RCC 7860 (cell line): Measurements from ENCODE around the gene TFG.

Source experiments
- DNase-seq: peaks from one replicate; pipeline ENCODE4 v3.0.0-alpha.2; 2015; ENCODE audit warnings: low spot score
- FAIRE-seq: peaks from 2 replicates; lab custom pipeline; 2012; peaks lifted over from hg19 to GRCh38; lab: Jason Lieb, UNC

Gene TFG

DNA sequence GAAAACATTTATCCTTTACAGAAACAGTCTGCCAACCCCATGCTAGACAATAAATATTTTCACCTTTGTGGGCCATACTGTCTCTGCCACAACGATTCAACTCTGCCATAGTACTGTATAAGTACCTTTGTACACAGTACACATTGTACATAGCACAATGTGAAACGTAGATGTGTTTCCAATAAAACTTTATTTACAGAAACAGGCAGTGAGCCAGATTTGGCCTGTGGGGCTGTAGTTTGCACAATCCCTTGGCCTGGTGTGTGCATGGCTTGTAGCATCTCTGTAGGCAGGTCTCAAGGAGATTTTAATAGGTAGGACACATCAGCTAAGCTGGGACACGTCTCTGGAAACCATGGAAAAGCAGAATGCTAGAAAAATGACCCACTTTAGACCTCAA lies 74.3 kb downstream of the TFG start:
- FAIRE-seq (no peak), DNase-seq (no peak)

GRCh38 chr3:100789579-100789978 lies 80.3 kb downstream of the TFG start:
- DNase-seq (no peak), FAIRE-seq (no peak)

GRCh38 chr3:100796556-100796955 lies 87.3 kb downstream of the TFG start:
- DNase-seq (peak; percentile 32), FAIRE-seq (peak; percentile 87)

DNA sequence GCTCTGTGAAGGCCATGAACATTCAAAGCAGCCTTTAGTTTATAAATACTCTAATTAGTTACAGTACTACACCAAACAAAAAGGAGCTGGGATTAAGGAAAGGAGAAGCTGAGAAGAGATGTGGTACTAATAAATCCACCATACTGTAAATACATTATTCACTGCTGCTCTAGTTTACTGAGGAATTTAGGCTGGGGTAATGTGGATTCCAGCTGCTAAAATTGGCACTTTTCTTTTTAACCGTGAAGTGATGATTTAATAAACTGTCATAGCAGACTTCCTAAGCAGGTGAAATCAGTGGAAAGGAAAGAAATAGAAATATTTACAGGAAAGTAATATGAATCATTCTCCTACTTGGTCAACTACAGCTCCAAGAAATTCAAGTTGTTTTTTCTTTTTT lies 88.7 kb downstream of the TFG start:
- no peak for DNase-seq
- no peak for FAIRE-seq
